Breast epithelium (tissue), 4 donors: ENCODE measurements around the gene CPLANE1. TPM values are rescaled to one million over a fixed set of nuclear protein-coding genes. Genes with fewer than 3 reads are reported as not detected.
"Not testable (repeated sequence)": the region's sequence is repeated elsewhere in the genome, so short reads cannot be mapped to it uniquely, and the experiment has no call there.

ENCODE experiments used
- DNase-seq, 2 donors: peaks; one replicate each; pipeline ENCODE4 v3.0.0-alpha.2; 2019; ENCODE audit warnings: low spot score in 2 of 2
- H3K27ac ChIP-seq, 2 donors: fragments of 200-600 bp; sonication (generic) in 1 of 2; one replicate each; pipeline ENCODE4 v1.5.1; 2016 to 2019; ENCODE audit warnings: mild to moderate bottlenecking in 1 of 2
- H3K27me3 ChIP-seq, 2 donors: fragments of 200-600 bp; sonication (generic) in 1 of 2; one replicate each; pipeline versions ENCODE4 v1.5.1 to v1.6.0; 2017 to 2019; ENCODE audit warnings: control low read depth in 1 of 2, mild to moderate bottlenecking in 1 of 2
- H3K36me3 ChIP-seq: fragments of 200-600 bp; one replicate; pipeline ENCODE4 v1.5.1; 2019
- H3K4me1 ChIP-seq, 2 donors: fragments of 200-600 bp; sonication (generic); one replicate each; pipeline ENCODE4 v1.5.1; 2016 to 2019; ENCODE audit warnings: control low read depth in 1 of 2
- H3K4me3 ChIP-seq, 3 donors: fragments of 200-600 bp; sonication (generic); 1 replicate in 2 of 3; 2 replicates in 1 of 3; pipeline ENCODE4 v1.5.1; 2016 to 2019; ENCODE audit warnings: mild to moderate bottlenecking in 3 of 3, moderate library complexity in 2 of 3
- H3K9me3 ChIP-seq, 2 donors: fragments of 200-600 bp; sonication (generic) in 1 of 2; one replicate each; pipeline ENCODE4 v1.5.1; 2016 to 2019; ENCODE audit warnings: control low read depth in 1 of 2
- POLR2A ChIP-seq: fragments of 450-650 bp; IDR thresholded peaks from one replicate; pipeline ENCODE4 v1.6.1; 2016; ENCODE audit warnings: antibody characterized with exemption, mild to moderate bottlenecking, moderate library complexity
- POLR2AphosphoS5 ChIP-seq, 3 donors: sonication (generic); formaldehyde crosslinking; IDR thresholded peaks; one replicate each; pipeline ENCODE4 v1.6.1; 2017; ENCODE audit warnings: antibody characterized with exemption in 3 of 3
- intact Hi-C: fragments of 100-400 bp; cut with DNase I; formaldehyde crosslinking; loops from one replicate; pipeline ENCODE4 v1.15.1; 2023; ENCODE audit warnings: low total_unique reads
- total RNA-seq, 3 donors: library from RNA; depleted of rRNA; stranded (reverse); fragments of >200 nt; gene quantifications; one replicate each; pipeline ENCODE4 v1.1.0, GENCODE V29; 2016
- TF ChIP-seq, protein P1 (sequence below), 3 donors: fragments of 450-650 bp; IDR thresholded peaks; one replicate each; pipeline ENCODE4 v1.5.1; 2016 to 2017; ENCODE audit warnings: antibody characterized with exemption in 3 of 3, mild to moderate bottlenecking in 3 of 3, moderate library complexity in 3 of 3

The CPLANE1 gene
- total RNA-seq, 3 donors from 2014 or later = 31.0 to 55.5 (median 31.5) TPM

DNA sequence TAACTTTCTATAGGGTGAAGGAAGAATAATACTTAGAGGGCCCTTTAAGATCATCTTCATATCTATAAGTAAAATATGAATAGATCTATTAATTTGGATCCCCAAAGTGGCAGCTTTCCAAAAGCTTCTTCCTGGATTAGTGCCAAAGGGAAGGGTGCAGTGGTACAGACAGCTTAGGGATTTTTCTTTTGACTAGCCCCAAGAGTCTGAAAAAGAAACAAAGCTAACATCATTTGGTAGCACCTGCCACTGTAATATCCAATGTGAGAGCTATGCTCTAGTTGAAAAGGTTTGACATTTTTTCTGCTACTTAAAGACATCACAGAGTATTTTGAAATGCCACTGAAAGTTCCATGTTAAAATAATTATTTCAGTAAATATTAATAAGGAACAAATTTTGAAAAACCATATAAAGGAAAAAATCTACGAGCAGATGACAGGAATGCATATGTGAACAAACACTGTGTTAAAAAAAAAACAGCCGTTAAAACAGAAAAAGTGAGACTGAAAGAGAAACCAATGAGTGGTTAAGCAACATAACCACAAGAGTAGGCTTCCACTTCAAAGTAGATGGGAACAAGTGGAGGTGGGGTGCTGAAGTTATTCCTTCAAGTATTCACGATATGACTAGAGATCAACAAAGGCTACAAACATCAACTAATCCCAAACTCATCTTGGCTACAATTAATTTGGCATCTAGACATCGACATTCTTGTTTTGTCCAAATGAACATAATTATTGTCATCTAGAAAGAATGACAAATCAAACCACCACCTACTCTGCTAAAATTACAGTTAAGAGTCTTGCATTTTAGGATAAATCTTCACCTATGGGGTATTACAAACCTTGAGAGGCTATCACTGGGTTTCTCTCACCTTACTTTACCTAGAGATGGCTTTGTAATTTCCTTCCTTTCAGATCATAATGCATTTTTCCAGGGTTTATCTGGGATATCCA, 137.5 kb downstream of the CPLANE1 start:
- Histone ChIP-seq H3K27me3 (no peaks in the 10 kb centered on the region), H3K27ac (no peak overlapping the region), H3K9me3 (no peaks in the 10 kb centered on the region), H3K36me3 (peaks cover 7% of the 10 kb centered on the region), H3K4me3 (no peak overlapping the region), H3K4me1 (no peaks in the 10 kb centered on the region)
- TF ChIP-seq, protein P1, sequence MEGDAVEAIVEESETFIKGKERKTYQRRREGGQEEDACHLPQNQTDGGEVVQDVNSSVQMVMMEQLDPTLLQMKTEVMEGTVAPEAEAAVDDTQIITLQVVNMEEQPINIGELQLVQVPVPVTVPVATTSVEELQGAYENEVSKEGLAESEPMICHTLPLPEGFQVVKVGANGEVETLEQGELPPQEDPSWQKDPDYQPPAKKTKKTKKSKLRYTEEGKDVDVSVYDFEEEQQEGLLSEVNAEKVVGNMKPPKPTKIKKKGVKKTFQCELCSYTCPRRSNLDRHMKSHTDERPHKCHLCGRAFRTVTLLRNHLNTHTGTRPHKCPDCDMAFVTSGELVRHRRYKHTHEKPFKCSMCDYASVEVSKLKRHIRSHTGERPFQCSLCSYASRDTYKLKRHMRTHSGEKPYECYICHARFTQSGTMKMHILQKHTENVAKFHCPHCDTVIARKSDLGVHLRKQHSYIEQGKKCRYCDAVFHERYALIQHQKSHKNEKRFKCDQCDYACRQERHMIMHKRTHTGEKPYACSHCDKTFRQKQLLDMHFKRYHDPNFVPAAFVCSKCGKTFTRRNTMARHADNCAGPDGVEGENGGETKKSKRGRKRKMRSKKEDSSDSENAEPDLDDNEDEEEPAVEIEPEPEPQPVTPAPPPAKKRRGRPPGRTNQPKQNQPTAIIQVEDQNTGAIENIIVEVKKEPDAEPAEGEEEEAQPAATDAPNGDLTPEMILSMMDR (IDR thresholded peaks at IDR 0.05) = no peak
- TF ChIP-seq POLR2A = no peak
- TF ChIP-seq POLR2AphosphoS5 (IDR thresholded peaks at IDR 0.05) = no peak
- DNase-seq = no peak
- intact Hi-C loops = no loop called here

DNA sequence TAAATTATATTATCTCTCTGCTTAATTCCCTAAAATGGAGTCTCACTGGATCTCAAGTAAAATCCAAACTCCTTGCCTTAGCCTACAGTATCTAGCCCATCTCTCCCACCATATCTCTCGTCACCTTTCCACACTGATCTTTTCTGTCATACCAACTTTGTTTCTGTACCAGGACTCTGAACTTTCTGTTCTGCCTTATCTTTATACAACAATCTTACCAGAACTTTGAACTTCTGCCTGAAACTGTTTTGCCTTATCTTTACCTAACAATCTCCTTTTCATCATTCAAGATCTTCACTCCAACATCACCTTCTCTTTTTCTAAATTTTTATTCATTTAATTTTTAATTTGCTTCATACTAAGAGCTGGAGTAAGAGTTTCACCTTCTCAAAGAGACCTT, 139.0 kb downstream of the CPLANE1 start:
- TF ChIP-seq, protein P1 (IDR thresholded peaks at IDR 0.05) = no peak
- TF ChIP-seq POLR2AphosphoS5 (IDR thresholded peaks at IDR 0.05) (no peak), POLR2A (no peak)
- H3K9me3 ChIP-seq = no peaks in the 10 kb centered on the region
- H3K4me3 ChIP-seq = no peak overlapping the region
- intact Hi-C loops = no loop called here
- H3K27ac ChIP-seq = no peak overlapping the region
- H3K4me1 ChIP-seq = no peaks in the 10 kb centered on the region
- peaks cover 7% of the 10 kb centered on the region for H3K36me3 ChIP-seq
- no peak for DNase-seq
- no peaks in the 10 kb centered on the region for H3K27me3 ChIP-seq

DNA sequence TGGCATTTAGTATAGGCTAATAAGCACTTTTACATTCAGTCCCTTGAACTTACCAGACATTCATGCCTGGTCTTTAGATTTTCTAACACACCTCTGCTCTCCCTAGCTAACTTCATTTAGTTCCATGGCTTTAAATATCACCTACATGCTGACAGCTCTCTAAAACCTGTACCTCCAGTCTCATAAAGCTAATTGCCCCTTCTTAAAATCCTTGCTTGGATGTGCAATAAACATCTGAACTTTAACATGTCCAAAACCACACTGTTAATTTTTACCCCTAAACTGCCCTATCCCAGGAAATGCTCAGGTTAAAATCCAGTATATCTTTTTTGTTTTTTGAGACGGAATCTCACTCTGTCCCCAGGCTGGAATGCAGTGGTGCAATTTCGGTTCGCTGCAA, 139.8 kb downstream of the CPLANE1 start:
- intact Hi-C loops = no loop called here
- TF ChIP-seq POLR2A (no peak), POLR2AphosphoS5 (IDR thresholded peaks at IDR 0.05) (no peak)
- TF ChIP-seq, protein P1 (IDR thresholded peaks at IDR 0.05) = no peak
- H3K36me3 ChIP-seq = peaks cover 7% of the 10 kb centered on the region

DNA sequence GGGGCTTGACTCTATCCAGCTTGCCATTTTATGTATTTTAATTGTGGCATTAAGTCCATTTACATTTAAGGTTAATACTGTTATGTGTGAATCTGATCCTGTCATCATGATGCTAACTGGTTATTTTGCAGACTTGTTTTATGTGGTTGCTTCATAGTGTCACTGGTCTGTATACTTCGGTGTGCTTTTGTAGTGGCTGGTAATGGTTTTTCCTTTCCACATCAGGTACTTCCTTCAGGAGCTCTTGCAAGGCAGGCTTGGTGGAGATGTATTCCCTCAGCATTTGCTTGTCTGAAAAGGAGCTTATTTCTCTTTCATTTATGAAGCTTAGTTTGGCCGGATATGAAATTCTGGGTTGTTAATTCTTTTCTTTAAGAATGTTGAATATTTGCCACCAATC, 145.9 kb downstream of the CPLANE1 start:
- H3K4me3 ChIP-seq = no peak overlapping the region
- H3K36me3 ChIP-seq = peaks cover 7% of the 10 kb centered on the region
- no peak for DNase-seq
- no peak overlapping the region for H3K27ac ChIP-seq
- no peaks in the 10 kb centered on the region for H3K4me1 ChIP-seq
- H3K27me3 ChIP-seq = no peaks in the 10 kb centered on the region
- TF ChIP-seq, protein P1 (IDR thresholded peaks at IDR 0.05) = no peak
- TF ChIP-seq POLR2A = no peak
- TF ChIP-seq POLR2AphosphoS5 (IDR thresholded peaks at IDR 0.05) = no peak
- intact Hi-C loops = no loop called here
- H3K9me3 ChIP-seq = peaks cover 16 to 17% of the 10 kb centered on the region in 2 donors

More for the DNA sequence above, 139.8 kb downstream of the CPLANE1 start:
- no peak for DNase-seq
- Histone ChIP-seq H3K4me3 (no peak overlapping the region), H3K4me1 (no peaks in the 10 kb centered on the region), H3K27ac (no peak overlapping the region), H3K9me3 (no peaks in the 10 kb centered on the region), H3K27me3 (no peaks in the 10 kb centered on the region)

DNA sequence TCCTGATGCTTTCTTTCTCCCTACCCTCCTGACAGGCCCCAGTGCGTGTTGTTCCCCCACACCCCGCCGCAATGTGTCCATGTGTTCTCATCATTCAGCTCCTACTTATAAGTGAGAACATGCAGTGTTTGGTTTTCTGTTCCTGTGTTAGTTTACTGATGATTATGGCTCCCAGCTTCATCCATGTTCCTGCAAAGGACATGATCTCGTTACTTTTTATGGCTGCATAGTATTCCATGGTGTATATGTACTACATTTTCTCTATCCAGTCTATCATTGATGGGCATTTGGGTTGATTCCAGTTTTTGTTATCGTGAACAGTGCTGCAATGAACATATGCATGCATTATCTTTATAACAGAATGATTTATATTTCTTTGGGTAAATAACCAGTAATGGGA, 149.9 kb downstream of the CPLANE1 start:
- intact Hi-C loops, H3K27me3 ChIP-seq, H3K4me1 ChIP-seq, DNase-seq, H3K36me3 ChIP-seq, H3K27ac ChIP-seq, H3K4me3 ChIP-seq: not testable (repeated sequence)
- H3K9me3 ChIP-seq = peaks cover 16 to 28% of the 10 kb centered on the region in 2 donors

DNA sequence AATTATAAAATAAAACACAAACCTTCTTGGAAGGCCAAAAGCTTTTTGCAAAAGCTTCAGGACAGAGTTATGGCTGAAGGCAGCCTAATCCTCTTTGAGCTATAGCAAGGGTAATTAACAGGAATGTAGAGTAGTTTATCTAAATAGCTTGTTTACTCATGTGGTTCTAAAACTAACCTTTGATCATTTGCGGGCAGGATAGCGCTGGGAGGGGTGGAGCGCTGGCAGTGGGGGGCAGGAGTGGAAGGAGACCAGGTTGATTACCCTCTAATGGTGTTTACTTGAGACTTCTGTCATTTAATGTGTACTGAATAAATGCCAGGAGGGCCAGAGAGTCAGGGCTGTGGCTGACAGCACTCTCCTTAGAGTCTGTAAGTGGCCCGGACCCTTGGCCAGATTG, 155.4 kb downstream of the CPLANE1 start:
- H3K4me1 ChIP-seq, DNase-seq, intact Hi-C loops, H3K27ac ChIP-seq, H3K27me3 ChIP-seq, H3K4me3 ChIP-seq, H3K36me3 ChIP-seq: not testable (repeated sequence)
- H3K9me3 ChIP-seq = peaks cover 0 to 10% of the 10 kb centered on the region in 2 donors
